ENCODE results near the gene SCYGR4.
"Not testable (repeated sequence)": the region's sequence is repeated elsewhere in the genome, so short reads cannot be mapped to it uniquely, and the experiment has no call there.

SCYGR4 gene

GRCh38 chr2:227617316-227618230, at the start of gene SCYGR4:
SCYGR4 (plus strand) TSS chr2:227617498; CDS start chr2:227617498, 0 bp downstream.
- no peak for DNase-seq (ENCODE audit: low read depth, low spot score)

GRCh38 chr2:227568852-227569169, 48.5 kb upstream of the SCYGR4 start:
- DNase-seq (ENCODE audit: low read depth, low spot score) = no peak

GRCh38 chr2:227570615-227571014, 46.7 kb upstream of the SCYGR4 start:
- DNase-seq (ENCODE audit: low read depth, low spot score) = no peak

- no peak for DNase-seq (ENCODE audit: low read depth, low spot score)
These were observed 41.2 kb upstream of the SCYGR4 start for GRCh38 chr2:227576110-227576509.

GRCh38 chr2:227576812-227577211, 40.5 kb upstream of the SCYGR4 start:
- no peak for DNase-seq (ENCODE audit: low read depth, low spot score)

- no peak for DNase-seq (ENCODE audit: low read depth, low spot score)
These were observed 39.7 kb upstream of the SCYGR4 start for GRCh38 chr2:227577555-227577954.

- DNase-seq (ENCODE audit: low read depth, low spot score) = no peak
These were observed 38.7 kb upstream of the SCYGR4 start for GRCh38 chr2:227578642-227579041.

GRCh38 chr2:227579791-227580190, 37.5 kb upstream of the SCYGR4 start:
- no peak for DNase-seq (ENCODE audit: low read depth, low spot score)

- DNase-seq (ENCODE audit: low read depth, low spot score) = no peak
These were observed 34.9 kb upstream of the SCYGR4 start for GRCh38 chr2:227582369-227582768.

- no peak for DNase-seq (ENCODE audit: low read depth, low spot score)
These were observed 24.5 kb upstream of the SCYGR4 start for GRCh38 chr2:227592694-227593387.

- no peak for DNase-seq (ENCODE audit: low read depth, low spot score)
These were observed 21.5 kb upstream of the SCYGR4 start for GRCh38 chr2:227595797-227596196.

GRCh38 chr2:227597036-227597435, 20.3 kb upstream of the SCYGR4 start:
- no peak for DNase-seq (ENCODE audit: low read depth, low spot score)

GRCh38 chr2:227597998-227598397, 19.3 kb upstream of the SCYGR4 start:
- no peak for DNase-seq (ENCODE audit: low read depth, low spot score)

- DNase-seq (ENCODE audit: low read depth, low spot score) = not testable (repeated sequence)
These were observed 18.3 kb upstream of the SCYGR4 start, which contains the start of gene SCYGR2 for GRCh38 chr2:227598835-227599503. SCYGR2 (plus strand) TSS chr2:227598893; CDS start chr2:227598893, 0 bp downstream.

GRCh38 chr2:227602358-227602757, 14.9 kb upstream of the SCYGR4 start:
- DNase-seq (ENCODE audit: low read depth, low spot score) = no peak

GRCh38 chr2:227606476-227606875, 10.8 kb upstream of the SCYGR4 start:
- no peak for DNase-seq (ENCODE audit: low read depth, low spot score)

GRCh38 chr2:227607941-227608340, 9.4 kb upstream of the SCYGR4 start:
- DNase-seq (ENCODE audit: low read depth, low spot score) = no peak

- no peak for DNase-seq (ENCODE audit: low read depth, low spot score)
These were observed 8.5 kb upstream of the SCYGR4 start for GRCh38 chr2:227608561-227609338.

- DNase-seq (ENCODE audit: low read depth, low spot score) = no peak
These were observed 7.2 kb upstream of the SCYGR4 start for GRCh38 chr2:227610123-227610522.

- DNase-seq (ENCODE audit: low read depth, low spot score) = no peak
These were observed 4.6 kb upstream of the SCYGR4 start for GRCh38 chr2:227612546-227613271.

- DNase-seq (ENCODE audit: low read depth, low spot score) = no peak
These were observed 4.0 kb upstream of the SCYGR4 start for GRCh38 chr2:227613272-227613660.

Data from brain pericyte (primary cell).